Stimulated activated CD4-positive, alpha-beta T cell treated with anti-CD3 and anti-CD28 coated beads, TNF-alpha, amount 100 ng/mL, for 1 hour (primary cell): ENCODE results near the gene MLEC.

Experiments used
- DNase-seq, 3 donors: peaks; one replicate each; pipeline ENCODE4 v3.0.0-alpha.2; 2020; ENCODE audit warnings: low read depth in 3 of 3, low spot score in 1 of 3

Gene MLEC

GRCh38 chr12:120739821-120740613 is 53.1 kb downstream of the MLEC start:
- DNase-seq: no peak

- no peak for DNase-seq
Observed at GRCh38 chr12:120740871-120741270, 53.9 kb downstream of the MLEC start.

GRCh38 chr12:120741476-120742421 is 54.8 kb downstream of the MLEC start:
- no peak for DNase-seq

GRCh38 chr12:120744922-120745493 is 58.1 kb downstream of the MLEC start:
- DNase-seq: no peak

GRCh38 chr12:120748242-120748641 is 61.3 kb downstream of the MLEC start:
- no peak for DNase-seq

- DNase-seq: no peak
Observed at GRCh38 chr12:120749256-120749655, 62.3 kb downstream of the MLEC start.

- no peak for DNase-seq
Observed at GRCh38 chr12:120750806-120751205, 63.9 kb downstream of the MLEC start.

GRCh38 chr12:120751389-120751788 is 64.4 kb downstream of the MLEC start:
- DNase-seq: no peak
